Measurements from ENCODE around the gene RIT2. TPM values are rescaled to one million over a fixed set of nuclear protein-coding genes. Genes with fewer than 3 reads are reported as not detected.

Gene RIT2
- total and polyA plus RNA-seq, 2 of the 4 experiments (the other 2 are of a cell fraction): not detected

DNA sequence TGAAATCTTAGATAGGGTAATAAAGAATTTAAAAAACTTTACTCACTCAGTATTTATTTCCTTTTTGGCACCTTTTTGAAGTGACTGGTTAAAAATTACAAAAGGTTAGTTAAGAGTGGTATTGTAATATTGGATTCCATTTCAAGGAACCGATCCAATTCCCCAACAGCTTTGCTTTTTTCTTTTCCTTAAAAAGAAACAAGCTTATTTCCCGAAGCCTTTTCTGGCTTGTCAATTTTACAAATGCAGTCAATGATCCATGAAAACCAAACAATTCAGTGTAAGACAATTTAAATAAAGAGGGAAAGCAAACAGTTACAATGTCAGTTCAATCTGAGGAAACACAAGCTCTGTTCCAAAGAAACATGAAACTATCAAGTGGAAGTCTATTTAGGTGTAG is 200.2 kb downstream of the RIT2 start:
- intact Hi-C loops (cut with micrococcal nuclease): no loop called here
- DNase-seq (no peak), ATAC-seq (ENCODE audit: low read depth) (no peak)
- no peaks in the 10 kb centered on the region for H3K36me3 ChIP-seq (ENCODE audit: control insufficient read depth, insufficient read depth, low read length)
- in situ Hi-C loops (cut with MboI; ENCODE audit: low sequenced_read_pairs): no loop called here
- no peak overlapping the region for H2AK9ac ChIP-seq (replicated peaks; ENCODE audit: low read depth, low read length, poor library complexity)
- no peak overlapping the region for H3K4me3 ChIP-seq (ENCODE audit: insufficient read depth, low read depth, low read length)
- no peaks in the 10 kb centered on the region for H4K20me1 ChIP-seq (ENCODE audit: insufficient read depth, low read length)
- no peak overlapping the region for H4K91ac ChIP-seq (ENCODE audit: insufficient read depth, low read depth, low read length)
- POLR2A ChIA-PET (ENCODE audit: unreplicated experiment): no interaction called here
- no peak overlapping the region for H3K14ac ChIP-seq (replicated peaks; ENCODE audit: low read depth, low read length)
- H2AFZ ChIP-seq (replicated peaks; ENCODE audit: low read length, poor library complexity): no peak overlapping the region
- no peaks in the 10 kb centered on the region for H3K4me1 ChIP-seq (ENCODE audit: control insufficient read depth, insufficient read depth, low read length)
- H3K27me3 ChIP-seq (ENCODE audit: control insufficient read depth, insufficient read depth, low read length): no peaks in the 10 kb centered on the region
- H4K5ac ChIP-seq (ENCODE audit: low read depth, low read length): no peak overlapping the region
- no peak overlapping the region for H3K4ac ChIP-seq (ENCODE audit: low read depth, low read length)
- H3K56ac ChIP-seq (ENCODE audit: extremely low read depth, insufficient read depth, low read length): no peak overlapping the region
- TF ChIP-seq, protein P1, sequence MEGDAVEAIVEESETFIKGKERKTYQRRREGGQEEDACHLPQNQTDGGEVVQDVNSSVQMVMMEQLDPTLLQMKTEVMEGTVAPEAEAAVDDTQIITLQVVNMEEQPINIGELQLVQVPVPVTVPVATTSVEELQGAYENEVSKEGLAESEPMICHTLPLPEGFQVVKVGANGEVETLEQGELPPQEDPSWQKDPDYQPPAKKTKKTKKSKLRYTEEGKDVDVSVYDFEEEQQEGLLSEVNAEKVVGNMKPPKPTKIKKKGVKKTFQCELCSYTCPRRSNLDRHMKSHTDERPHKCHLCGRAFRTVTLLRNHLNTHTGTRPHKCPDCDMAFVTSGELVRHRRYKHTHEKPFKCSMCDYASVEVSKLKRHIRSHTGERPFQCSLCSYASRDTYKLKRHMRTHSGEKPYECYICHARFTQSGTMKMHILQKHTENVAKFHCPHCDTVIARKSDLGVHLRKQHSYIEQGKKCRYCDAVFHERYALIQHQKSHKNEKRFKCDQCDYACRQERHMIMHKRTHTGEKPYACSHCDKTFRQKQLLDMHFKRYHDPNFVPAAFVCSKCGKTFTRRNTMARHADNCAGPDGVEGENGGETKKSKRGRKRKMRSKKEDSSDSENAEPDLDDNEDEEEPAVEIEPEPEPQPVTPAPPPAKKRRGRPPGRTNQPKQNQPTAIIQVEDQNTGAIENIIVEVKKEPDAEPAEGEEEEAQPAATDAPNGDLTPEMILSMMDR (conservative IDR thresholded peaks at IDR 0.05; ENCODE audit: low read depth, low read length): no peak
- no peak for TF ChIP-seq RAD21 (IDR thresholded peaks at IDR 0.05; ENCODE audit: low read length)
- TF ChIP-seq SMC3 (IDR thresholded peaks at IDR 0.05; ENCODE audit: low read depth, low read length): no peak
- TF ChIP-seq RFX5 (IDR thresholded peaks at IDR 0.05; ENCODE audit: low read depth, low read length): no peak
- TF ChIP-seq CEBPB (IDR thresholded peaks at IDR 0.05; ENCODE audit: low read depth, low read length): no peak
- TF ChIP-seq POLR2A (IDR thresholded peaks at IDR 0.05; ENCODE audit: low read depth, low read length): no peak
- TF ChIP-seq NFE2L2 (IDR thresholded peaks at IDR 0.05; ENCODE audit: low read depth, low read length): no peak
- no peak for TF ChIP-seq MXI1 (IDR thresholded peaks at IDR 0.05; ENCODE audit: borderline replicate concordance, low read depth, low read length)
- TF ChIP-seq BHLHE40 (IDR thresholded peaks at IDR 0.05; ENCODE audit: low read depth, low read length): no peak
- TF ChIP-seq FOS (IDR thresholded peaks at IDR 0.05; ENCODE audit: low read depth, low read length): no peak
- no peak for TF ChIP-seq MAFK (IDR thresholded peaks at IDR 0.05; ENCODE audit: low read depth, low read length)
- no peak for TF ChIP-seq CHD1 (IDR thresholded peaks at IDR 0.05; ENCODE audit: low read depth, low read length)
- no peak for TF ChIP-seq RCOR1 (IDR thresholded peaks at IDR 0.05; ENCODE audit: insufficient replicate concordance, low read length)
- TF ChIP-seq, protein P2, sequence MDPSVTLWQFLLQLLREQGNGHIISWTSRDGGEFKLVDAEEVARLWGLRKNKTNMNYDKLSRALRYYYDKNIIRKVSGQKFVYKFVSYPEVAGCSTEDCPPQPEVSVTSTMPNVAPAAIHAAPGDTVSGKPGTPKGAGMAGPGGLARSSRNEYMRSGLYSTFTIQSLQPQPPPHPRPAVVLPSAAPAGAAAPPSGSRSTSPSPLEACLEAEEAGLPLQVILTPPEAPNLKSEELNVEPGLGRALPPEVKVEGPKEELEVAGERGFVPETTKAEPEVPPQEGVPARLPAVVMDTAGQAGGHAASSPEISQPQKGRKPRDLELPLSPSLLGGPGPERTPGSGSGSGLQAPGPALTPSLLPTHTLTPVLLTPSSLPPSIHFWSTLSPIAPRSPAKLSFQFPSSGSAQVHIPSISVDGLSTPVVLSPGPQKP (IDR thresholded peaks at IDR 0.05; ENCODE audit: borderline replicate concordance, low read depth, low read length): no peak
- TF ChIP-seq MAZ (IDR thresholded peaks at IDR 0.05; ENCODE audit: borderline replicate concordance, low read depth, low read length): no peak
- TF ChIP-seq, protein P3, sequence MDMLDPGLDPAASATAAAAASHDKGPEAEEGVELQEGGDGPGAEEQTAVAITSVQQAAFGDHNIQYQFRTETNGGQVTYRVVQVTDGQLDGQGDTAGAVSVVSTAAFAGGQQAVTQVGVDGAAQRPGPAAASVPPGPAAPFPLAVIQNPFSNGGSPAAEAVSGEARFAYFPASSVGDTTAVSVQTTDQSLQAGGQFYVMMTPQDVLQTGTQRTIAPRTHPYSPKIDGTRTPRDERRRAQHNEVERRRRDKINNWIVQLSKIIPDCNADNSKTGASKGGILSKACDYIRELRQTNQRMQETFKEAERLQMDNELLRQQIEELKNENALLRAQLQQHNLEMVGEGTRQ (IDR thresholded peaks at IDR 0.05; ENCODE audit: low read depth, low read length): no peak
- H3K9ac ChIP-seq (ENCODE audit: low read depth, low read length): no peak overlapping the region
- no peak overlapping the region for H3K4me2 ChIP-seq (ENCODE audit: low read depth, low read length)
- no CpG with 5 or more reads among the region's 2 CpGs for WGBS, 2 experiments (ENCODE audit: extremely low coverage in 2 of 2, insufficient read length in 1 of 2)
- no peak overlapping the region for H2AK5ac ChIP-seq (ENCODE audit: low read depth, low read length)
- H2BK20ac ChIP-seq (ENCODE audit: low read depth, low read length): no peak overlapping the region
- peaks cover 2% of the 10 kb centered on the region for H3K9me3 ChIP-seq (ENCODE audit: control insufficient read depth, insufficient read depth, low read length)
- no peak overlapping the region for H2BK5ac ChIP-seq (ENCODE audit: low read depth, low read length, poor library complexity, severe bottlenecking)
- dilution Hi-C loops (cut with HindIII; ENCODE audit: low sequenced_read_pairs, unreplicated experiment): no loop called here
- CTCF ChIA-PET: no interaction called here
- H3K27ac ChIP-seq (ENCODE audit: insufficient read depth, low read length): no peak overlapping the region
- no peak overlapping the region for H2BK15ac ChIP-seq (ENCODE audit: low read depth, low read length)
- no peak overlapping the region for H3K18ac ChIP-seq (ENCODE audit: low read depth, low read length)
- no peak overlapping the region for H2BK120ac ChIP-seq (ENCODE audit: low read depth, low read length)
- no peaks in the 10 kb centered on the region for H3K9me1 ChIP-seq (ENCODE audit: insufficient read depth, low read length)
- no peak overlapping the region for H4K8ac ChIP-seq (ENCODE audit: low read depth in 2 of 2, low read length in 2 of 2)
- BruUV-seq (replicated peaks): no TSS peak
- no peaks in the 10 kb centered on the region for H3K79me1 ChIP-seq (ENCODE audit: low read depth in 1 of 2, low read length in 2 of 2)
- no peak overlapping the region for H3K23ac ChIP-seq (ENCODE audit: low read depth, low read length)
